Thymus (tissue), 11 donors: ENCODE results near the gene EVPL. TPM values are rescaled to one million over a fixed set of nuclear protein-coding genes. Genes with fewer than 3 reads are reported as not detected.
A peak's percentile ranks its signal among the peaks of the same experiment; 100 is the strongest.

Experiments
- DNase-seq, 9 donors: peaks; one replicate each; pipeline ENCODE4 v3.0.0-alpha.2; 2013; ENCODE audit warnings: low spot score in 9 of 9, low read depth in 6 of 9, missing footprints in 1 of 9
- H3K27ac ChIP-seq, 2 donors: one replicate each; pipeline ENCODE4 v1.5.1; 2013; ENCODE audit warnings: control low read depth in 1 of 2, low read depth in 1 of 2, low read length in 1 of 2, mild to moderate bottlenecking in 1 of 2, moderate library complexity in 1 of 2
- H3K27me3 ChIP-seq, 2 donors: one replicate each; pipeline ENCODE4 v1.5.1; 2013; ENCODE audit warnings: low read length in 1 of 2; ENCODE audit not compliant: control insufficient read depth in 2 of 2, insufficient read depth in 1 of 2
- H3K36me3 ChIP-seq, 2 donors: one replicate each; pipeline ENCODE4 v1.5.1; 2013; ENCODE audit warnings: low read length in 1 of 2, mild to moderate bottlenecking in 1 of 2, moderate library complexity in 1 of 2; ENCODE audit not compliant: control insufficient read depth in 2 of 2, insufficient read depth in 2 of 2
- H3K4me1 ChIP-seq, 2 donors: one replicate each; pipeline ENCODE4 v1.5.1; 2013; ENCODE audit warnings: low read length in 2 of 2; ENCODE audit not compliant: control insufficient read depth in 2 of 2, insufficient read depth in 2 of 2
- H3K4me3 ChIP-seq, 2 donors: one replicate each; pipeline ENCODE4 v1.5.1; 2013; ENCODE audit warnings: low read length in 2 of 2, control low read depth in 1 of 2, mild to moderate bottlenecking in 1 of 2
- H3K9me3 ChIP-seq, 2 donors: one replicate each; pipeline ENCODE4 v1.5.1; 2013; ENCODE audit warnings: low read length in 1 of 2, mild to moderate bottlenecking in 1 of 2; ENCODE audit not compliant: control insufficient read depth in 2 of 2, insufficient read depth in 1 of 2
- WGBS: extraction: QIAGEN DNeasy Blood & Tissue Kit; methylation state at CpG from one replicate; pipeline ENCODE4 v1.1.7; 2013; 5-methylcytosine and 5-hydroxymethylcytosine counted together
- polyA plus RNA-seq: library from polyadenylated mRNA; stranded (reverse); fragments of 200-250 nt; gene quantifications from one replicate; pipeline ENCODE4 v1.2.3, GENCODE V29; 2013
- total RNA-seq: library from RNA; stranded (reverse); fragments of 120-200 nt; gene quantifications from one replicate; pipeline ENCODE4 v1.2.4, GENCODE V29; 2013
- donor health status: healthy.

EVPL gene
- total and polyA plus RNA-seq, 2 donors, result 0.33 to 3.9 TPM

- no peaks in the 10 kb centered on the region for H3K27me3 ChIP-seq
- 26% methylated on average over 18 of the region's 18 CpGs for WGBS
- peak in 2 of 9 donors; percentile 21 to 39 for DNase-seq
- peaks cover 1 to 5% of the 10 kb centered on the region in 2 donors for H3K9me3 ChIP-seq
- H3K36me3 ChIP-seq, result peaks cover 0 to 5% of the 10 kb centered on the region in 2 donors
- H3K4me1 ChIP-seq, result peaks cover 5 to 11% of the 10 kb centered on the region in 2 donors
- H3K4me3 ChIP-seq, result no peak overlapping the region
- H3K27ac ChIP-seq, result peak overlapping the region in 1 of 2 donors; percentile 57
Measured at GRCh38 chr17:75996665-75997590, 30.2 kb downstream of the EVPL start.

- DNase-seq, result no peak
- Histone ChIP-seq H3K4me3 (no peak overlapping the region), H3K4me1 (peaks cover 5 to 11% of the 10 kb centered on the region in 2 donors), H3K36me3 (peaks cover 0 to 5% of the 10 kb centered on the region in 2 donors), H3K27ac (no peak overlapping the region), H3K27me3 (no peaks in the 10 kb centered on the region), H3K9me3 (peaks cover 1 to 5% of the 10 kb centered on the region in 2 donors)
- WGBS, result 98% methylated on average over 7 of the region's 7 CpGs
Measured at GRCh38 chr17:75995385-75995925, 31.7 kb downstream of the EVPL start.

- Histone ChIP-seq H3K27ac (no peak overlapping the region), H3K4me1 (peaks cover 5 to 11% of the 10 kb centered on the region in 2 donors), H3K36me3 (peaks cover 0 to 5% of the 10 kb centered on the region in 2 donors), H3K27me3 (no peaks in the 10 kb centered on the region), H3K4me3 (no peak overlapping the region), H3K9me3 (peaks cover 1 to 5% of the 10 kb centered on the region in 2 donors)
- 96% methylated on average over 5 of the region's 5 CpGs for WGBS
- no peak for DNase-seq
Measured at GRCh38 chr17:75994802-75995370, 32.2 kb downstream of the EVPL start.

GRCh38 chr17:75991396-75991795, 35.7 kb downstream of the EVPL start:
- 91% methylated on average over 9 of the region's 9 CpGs for WGBS
- no peaks in the 10 kb centered on the region for H3K9me3 ChIP-seq
- no peaks in the 10 kb centered on the region for H3K27me3 ChIP-seq
- H3K4me1 ChIP-seq, result no peaks in the 10 kb centered on the region
- peaks cover 0 to 5% of the 10 kb centered on the region in 2 donors for H3K36me3 ChIP-seq
- no peak for DNase-seq
- no peak overlapping the region for H3K27ac ChIP-seq
- H3K4me3 ChIP-seq, result no peak overlapping the region

GRCh38 chr17:75987041-75987440, 40.1 kb downstream of the EVPL start:
- H3K36me3 ChIP-seq, result no peaks in the 10 kb centered on the region
- H3K4me3 ChIP-seq, result no peak overlapping the region
- H3K27ac ChIP-seq, result no peak overlapping the region
- 98% methylated on average over 4 of the region's 4 CpGs for WGBS
- H3K4me1 ChIP-seq, result no peaks in the 10 kb centered on the region
- no peak for DNase-seq
- H3K9me3 ChIP-seq, result no peaks in the 10 kb centered on the region
- no peaks in the 10 kb centered on the region for H3K27me3 ChIP-seq

DNA sequence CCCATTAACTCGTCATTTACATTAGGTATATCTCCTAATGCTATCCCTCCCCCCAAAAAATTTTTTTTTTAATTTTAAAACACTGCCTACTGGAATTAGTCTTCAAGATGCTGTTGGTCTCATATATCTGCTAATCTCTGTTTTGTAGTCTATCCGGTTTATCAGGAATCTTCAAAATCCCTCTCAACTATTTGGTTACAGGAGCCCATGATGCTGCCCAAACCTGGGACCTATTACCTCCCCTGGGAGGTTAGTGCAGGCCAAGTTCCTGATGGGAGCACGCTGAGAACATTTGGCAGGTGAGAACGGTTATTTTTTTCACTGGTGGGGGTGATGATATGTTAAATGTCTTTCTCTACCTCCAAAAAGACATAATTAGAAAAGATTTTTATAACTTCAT, 41.1 kb downstream of the EVPL start:
- no peaks in the 10 kb centered on the region for H3K27me3 ChIP-seq
- no peak for DNase-seq
- 96% methylated on average over 4 of the region's 4 CpGs for WGBS
- no peaks in the 10 kb centered on the region for H3K9me3 ChIP-seq
- no peaks in the 10 kb centered on the region for H3K36me3 ChIP-seq
- no peaks in the 10 kb centered on the region for H3K4me1 ChIP-seq
- H3K27ac ChIP-seq, result no peak overlapping the region
- no peak overlapping the region for H3K4me3 ChIP-seq

GRCh38 chr17:75983501-75984181, 43.5 kb downstream of the EVPL start:
- Histone ChIP-seq H3K9me3 (no peaks in the 10 kb centered on the region), H3K4me1 (peaks cover 5 to 9% of the 10 kb centered on the region in 2 donors), H3K4me3 (no peak overlapping the region), H3K36me3 (no peaks in the 10 kb centered on the region), H3K27ac (no peak overlapping the region), H3K27me3 (no peaks in the 10 kb centered on the region)
- DNase-seq, result no peak
- WGBS, result 96% methylated on average over 6 of the region's 6 CpGs

DNA sequence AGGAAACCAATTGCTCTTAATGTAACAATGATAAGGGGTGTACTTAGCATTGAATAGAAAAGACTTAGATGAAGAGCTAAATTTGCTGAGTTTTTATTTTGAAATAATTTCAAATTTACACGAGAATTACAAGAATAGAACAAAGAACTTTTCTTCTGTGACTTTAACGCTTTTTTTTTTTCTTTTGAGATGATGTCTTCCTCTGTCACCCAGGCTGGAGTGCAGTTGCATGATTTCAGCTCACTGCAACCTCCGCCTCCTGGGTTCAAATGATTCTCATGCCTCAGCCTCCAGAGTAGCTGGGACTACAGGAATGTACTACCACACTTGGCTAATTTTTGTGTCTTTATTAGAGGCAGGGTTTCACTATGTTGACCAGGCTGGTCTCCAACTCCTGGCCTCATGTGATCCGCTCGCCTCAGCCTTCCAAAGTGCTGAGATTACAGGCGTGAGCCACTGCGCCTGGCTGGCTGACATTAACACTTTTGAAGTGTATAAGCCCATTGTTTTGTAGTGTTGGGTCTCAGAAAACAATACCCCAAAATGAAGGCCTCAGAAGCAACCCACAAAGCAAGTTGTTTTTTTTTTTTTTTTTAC, 46.0 kb downstream of the EVPL start:
- H3K9me3 ChIP-seq, result no peaks in the 10 kb centered on the region
- H3K4me3 ChIP-seq, result no peak overlapping the region
- WGBS, result 98% methylated on average over 7 of the region's 7 CpGs
- H3K4me1 ChIP-seq, result peaks cover 9 to 18% of the 10 kb centered on the region in 2 donors
- no peak overlapping the region for H3K27ac ChIP-seq
- peaks cover 0 to 4% of the 10 kb centered on the region in 2 donors for H3K36me3 ChIP-seq
- H3K27me3 ChIP-seq, result no peaks in the 10 kb centered on the region
- DNase-seq, result no peak
